Iris pigment epithelial cell (primary cell): Measurements from ENCODE around the gene DCBLD2.

ENCODE experiments used
- DNase-seq: peaks from one replicate; pipeline ENCODE4 v3.0.0-alpha.2; 2011; ENCODE audit warnings: low read depth

DCBLD2 gene

GRCh38 chr3:98901392-98902350 is at the start of gene DCBLD2:
TSS of gene DCBLD2 (minus strand) at chr3:98901695. CDS start at chr3:98901326, 369 bp downstream.
- peak; percentile 100 for DNase-seq

GRCh38 chr3:98945666-98946065 is 44.2 kb upstream of the DCBLD2 start:
- no peak for DNase-seq

GRCh38 chr3:98945101-98945524 is 43.6 kb upstream of the DCBLD2 start:
- DNase-seq: peak; percentile 46

GRCh38 chr3:98930413-98930812 is 28.9 kb upstream of the DCBLD2 start:
- DNase-seq: no peak

- DNase-seq: no peak
Observed at GRCh38 chr3:98921957-98922356, 20.5 kb upstream of the DCBLD2 start.

GRCh38 chr3:98920166-98920565 is 18.7 kb upstream of the DCBLD2 start:
- DNase-seq: peak; percentile 53

- DNase-seq: peak; percentile 71
Observed at GRCh38 chr3:98918586-98918985, 17.1 kb upstream of the DCBLD2 start.

GRCh38 chr3:98917608-98918007 is 16.1 kb upstream of the DCBLD2 start:
- no peak for DNase-seq

- peak; percentile 61 for DNase-seq
Observed at GRCh38 chr3:98914210-98915080, 12.9 kb upstream of the DCBLD2 start.

GRCh38 chr3:98912448-98912847 is 11.0 kb upstream of the DCBLD2 start:
- DNase-seq: no peak

- DNase-seq: peak; percentile 93
Observed at GRCh38 chr3:98906230-98906629, 4.7 kb upstream of the DCBLD2 start.

- DNase-seq: no peak
Observed at GRCh38 chr3:98903705-98904481, 2.4 kb upstream of the DCBLD2 start.

- DNase-seq: peak; percentile 4
Observed at GRCh38 chr3:98903099-98903498, 1.6 kb upstream of the DCBLD2 start.

GRCh38 chr3:98902351-98902740 is 851 bp upstream of the DCBLD2 start:
- DNase-seq: peak; percentile 1

GRCh38 chr3:98901119-98901391 is 440 bp downstream of the DCBLD2 start:
- DNase-seq: peak; percentile 54

- DNase-seq: no peak
Observed at GRCh38 chr3:98900265-98901118, 1.0 kb downstream of the DCBLD2 start.

- DNase-seq: no peak
Observed at GRCh38 chr3:98897701-98898100, 3.8 kb downstream of the DCBLD2 start.

GRCh38 chr3:98894791-98895576 is 6.5 kb downstream of the DCBLD2 start:
- no peak for DNase-seq

GRCh38 chr3:98893740-98894139 is 7.8 kb downstream of the DCBLD2 start:
- DNase-seq: no peak

- no peak for DNase-seq
Observed at GRCh38 chr3:98892263-98892662, 9.2 kb downstream of the DCBLD2 start.
